Mammary epithelial cell (primary cell): ENCODE results near the gene ENTPD2.

Source experiments
- CTCF ChIP-seq, 2 donors: IDR thresholded peaks in 1 of 2; conservative IDR thresholded peaks in 1 of 2; 2 replicates each; pipeline ENCODE4 v1.5.1; 2011 to 2012; ENCODE audit warnings: inconsistent platforms in 2 of 2, low read length in 2 of 2, mild to moderate bottlenecking in 2 of 2, control low read depth in 1 of 2, low read depth in 1 of 2; ENCODE audit not compliant: insufficient read depth in 1 of 2; ENCODE audit errors: extremely low read depth in 1 of 2
- EZH2 ChIP-seq: IDR thresholded peaks from 2 replicates; pipeline ENCODE4 v1.6.1; 2012; ENCODE audit warnings: low read length, inconsistent platforms, borderline replicate concordance

GRCh38 chr9:137052998-137053943, 590 bp downstream of the ENTPD2 start:
- TF ChIP-seq CTCF (conservative IDR thresholded peaks at IDR 0.05 in 1 of 2, IDR thresholded peaks at IDR 0.05 in 1 of 2; ENCODE audit: extremely low read depth in 1 of 2, insufficient read depth in 1 of 2, low read depth in 1 of 2, low read length in 2 of 2), result no peak
- TF ChIP-seq EZH2, result no peak
